K562 (cell line): Measurements from ENCODE around the gene FBN1. TPM values are rescaled to one million over a fixed set of nuclear protein-coding genes. Genes with fewer than 3 reads are reported as not detected.

Experiments
- ATAC-seq: fragments of 200-7000 bp; cut with Tn5 transposase; 3 replicates; pipeline ENCODE4 v1.9.1; 2020; ENCODE audit warnings: moderate library complexity
- BruUV-seq: library from RNA; stranded (reverse); fragments of 400-500 nt; replicated peaks from 2 replicates; lab custom pipeline; 2021; lab: Mats Ljungman, UMichigan
- CTCF ChIA-PET: fragments of 300-600 bp; formaldehyde crosslinking; extraction: SDS; loops from one replicate; lab custom pipeline; 2021; ENCODE audit warnings: low intra/inter-chr PET ratio; lab: Yijun Ruan, JAX
- POLR2A ChIA-PET: fragments of 300-600, 350-650 bp; sonication (Branson Sonifier 250); formaldehyde crosslinking; extraction: SDS; loops from one replicate; lab custom pipeline; 2021; ENCODE audit warnings: antibody characterized with exemption, inconsistent platforms; lab: Yijun Ruan, JAX
- DNase-seq, 4 experiments: peaks; one replicate each; pipeline versions ENCODE4 v3.0.0 to v3.0.0-alpha.2; 2011 to 2018; ENCODE audit warnings: low spot score in 3 of 4, mixed read lengths in 3 of 4; ENCODE audit errors: extremely low read depth in 1 of 4
- FAIRE-seq: peaks from 2 replicates; lab custom pipeline; 2011; peaks lifted over from hg19 to GRCh38; lab: Jason Lieb, UNC
- H2AFZ ChIP-seq: 2 replicates; pipeline ENCODE4 v1.6.0; 2011; ENCODE audit warnings: low read depth, low read length, control low read depth, inconsistent platforms
- H3K27ac ChIP-seq: fragments of 200-600 bp; 3 replicates; pipeline ENCODE4 v1.8.0; 2011; ENCODE audit warnings: low read depth, mild to moderate bottlenecking, control low read depth, inconsistent platforms, low read length, moderate library complexity, mixed read lengths; ENCODE audit errors: extremely low read depth
- H3K27me3 ChIP-seq, 2 experiments: fragments of 300-600 bp in 1 of 2; 2 replicates in 1 of 2; 3 replicates in 1 of 2; pipeline versions ENCODE4 v1.6.0 to v1.8.0; 2011; ENCODE audit warnings: inconsistent platforms in 2 of 2, low read length in 2 of 2, mild to moderate bottlenecking in 1 of 2, mixed read lengths in 1 of 2, moderate library complexity in 1 of 2; ENCODE audit not compliant: control insufficient read depth in 2 of 2, insufficient read depth in 2 of 2
- H3K36me3 ChIP-seq: fragments of 300-600 bp; 3 replicates; pipeline ENCODE4 v1.8.0; 2011; ENCODE audit warnings: mild to moderate bottlenecking, low read length, inconsistent platforms; ENCODE audit not compliant: control insufficient read depth, insufficient read depth
- H3K4me1 ChIP-seq, 2 experiments: fragments of 200-600 bp in 1 of 2; replicated peaks in 1 of 2; 2 replicates in 1 of 2; 3 replicates in 1 of 2; pipeline versions ENCODE4 v1.5.1 to v1.8.0; 2011; ENCODE audit warnings: inconsistent platforms in 2 of 2, low read length in 2 of 2, mild to moderate bottlenecking in 1 of 2, mixed read lengths in 1 of 2, moderate library complexity in 1 of 2; ENCODE audit not compliant: control insufficient read depth in 2 of 2, insufficient read depth in 2 of 2
- H3K4me2 ChIP-seq: 2 replicates; pipeline ENCODE4 v1.6.1; 2011; ENCODE audit warnings: low read length, control low read depth, inconsistent platforms, mixed read lengths; ENCODE audit not compliant: insufficient read depth
- H3K4me3 ChIP-seq: fragments of 200-600 bp; sonication (generic), shearing (Covaris generic); 2 replicates; pipeline ENCODE4 v1.5.1; 2016; ENCODE audit warnings: control low read depth, inconsistent platforms
- H3K79me2 ChIP-seq: fragments of 200-600 bp; 3 replicates; pipeline ENCODE4 v1.8.0; 2011; ENCODE audit warnings: low read length, inconsistent platforms; ENCODE audit not compliant: control insufficient read depth, insufficient read depth
- H3K9ac ChIP-seq, 2 experiments: 2 replicates each; pipeline versions ENCODE4 v1.6.0 to v1.6.1; 2011; ENCODE audit warnings: low read depth in 2 of 2, low read length in 2 of 2, control low read depth in 1 of 2, inconsistent platforms in 1 of 2, mild to moderate bottlenecking in 1 of 2, mixed read lengths in 1 of 2; ENCODE audit not compliant: insufficient read depth in 1 of 2
- H3K9me1 ChIP-seq: one replicate; pipeline ENCODE4 v1.6.0; 2011; ENCODE audit warnings: inconsistent platforms, mild to moderate bottlenecking, low read length, moderate library complexity; ENCODE audit not compliant: control insufficient read depth, insufficient read depth
- H3K9me3 ChIP-seq: replicated peaks from 2 replicates; pipeline ENCODE4 v1.5.1; 2011; ENCODE audit warnings: low read depth, low read length, inconsistent platforms; ENCODE audit not compliant: control insufficient read depth, insufficient read depth
- H4K20me1 ChIP-seq: replicated peaks from 2 replicates; pipeline ENCODE4 v1.6.1; 2011; ENCODE audit warnings: low read length, inconsistent platforms, mixed read lengths; ENCODE audit not compliant: control insufficient read depth, insufficient read depth
- ELF4 ChIP-seq: fragments of 450-650 bp; formaldehyde crosslinking; IDR thresholded peaks from 2 replicates; pipeline ENCODE4 v1.4.0; 2022; ENCODE audit warnings: missing genetic modification characterization
- EP400 ChIP-seq: fragments of 450-650 bp; IDR thresholded peaks from 2 replicates; pipeline ENCODE4 v1.6.1; 2017; ENCODE audit warnings: antibody characterized with exemption, mild to moderate bottlenecking, moderate library complexity
- MCM7 ChIP-seq, 2 experiments: fragments of 450-650 bp; IDR thresholded peaks; 2 replicates each; pipeline ENCODE4 v1.6.1; 2016 to 2018
- ZBTB11 ChIP-seq, 3 experiments: fragments of 200-800 bp in 1 of 3; fragments of 250-450 bp in 1 of 3; fragments of 450-650 bp in 1 of 3; sonication (Bioruptor Pico) in 1 of 3; sonication (Bioruptor generic) in 1 of 3; formaldehyde crosslinking in 1 of 3; IDR thresholded peaks; 2 replicates each; pipeline versions ENCODE4 v1.6.1 to v1.8.0; 2016 to 2022; ENCODE audit warnings: mild to moderate bottlenecking in 2 of 3, missing genetic modification characterization in 2 of 3, missing compliant biosample characterization in 1 of 3, moderate library complexity in 1 of 3
- ZNF217 ChIP-seq: sonication (generic); formaldehyde crosslinking; IDR thresholded peaks from 2 replicates; pipeline ENCODE4 v1.8.0; 2022; ENCODE audit warnings: mild to moderate bottlenecking, missing genetic modification reagents
- ZNF24 ChIP-seq: fragments of 450-650 bp; IDR thresholded peaks from 2 replicates; pipeline ENCODE4 v1.6.1; 2016
- WGBS: fragments of 100-300 bp; shearing (Covaris generic); methylation state at CpG from one replicate; pipeline ENCODE4 v1.1.6; 2016; ENCODE audit warnings: low coverage, mixed read lengths; ENCODE audit not compliant: insufficient coverage; ENCODE audit errors: missing lambda C conversion rate; 5-methylcytosine and 5-hydroxymethylcytosine counted together
- in situ Hi-C: fragments of 300-500 bp; cut with MboI; formaldehyde crosslinking; loops from 4 replicates; pipeline ENCODE4 v1.15.0; 2018; ENCODE audit warnings: inconsistent platforms, mixed read lengths
- intact Hi-C: fragments of 100-400 bp; cut with micrococcal nuclease; formaldehyde crosslinking; loops from 2 replicates; pipeline ENCODE4 v1.14.2; 2022
- polyA plus RNA-seq, 8 experiments: library from polyadenylated mRNA; depleted of rRNA in 4 of 8; stranded (reverse) in 5 of 8; unstranded in 3 of 8; fragments of >200 nt; fragmentation: Nextera tagmentation in 2 of 8; fragmentation: Illumina TruSeq in 1 of 8; extraction: Ambion mirVana in 2 of 8; extraction: Trizol in 1 of 8; gene quantifications; 2 replicates each; pipeline versions ENCODE4 v1.2.1 to v1.2.3, GENCODE V29; 2011 to 2014; ENCODE audit warnings: inconsistent platforms in 1 of 8, missing spikeins in 1 of 8
- total RNA-seq, 7 experiments: library from RNA; depleted of rRNA in 6 of 7; stranded (reverse); fragments of >200 nt in 6 of 7; fragmentation: Illumina TruSeq in 2 of 7; extraction: Trizol in 2 of 7; gene quantifications; 2 replicates each; pipeline versions ENCODE4 v1.2.1 to v1.2.3, GENCODE V29; 2011 to 2021; ENCODE audit warnings: low replicate concordance in 1 of 7
- TF ChIP-seq, protein P1 (sequence below): fragments of 200-800 bp; sonication (Bioruptor generic); IDR thresholded peaks from 2 replicates; pipeline ENCODE4 v1.6.1; 2016; ENCODE audit warnings: missing genetic modification characterization, missing compliant biosample characterization
- TF ChIP-seq, protein P2 (sequence below), 2 experiments: fragments of 250-450 bp in 1 of 2; fragments of 450-650 bp in 1 of 2; sonication (Bioruptor Pico) in 1 of 2; IDR thresholded peaks; 2 replicates each; pipeline versions ENCODE4 v1.6.1 to v1.8.0; 2016 to 2021; ENCODE audit warnings: mild to moderate bottlenecking in 2 of 2, moderate library complexity in 2 of 2, missing compliant biosample characterization in 1 of 2, missing genetic modification characterization in 1 of 2
- TF ChIP-seq, protein P3 (sequence below): sonication (generic); formaldehyde crosslinking; IDR thresholded peaks from 2 replicates; pipeline ENCODE4 v1.8.1; 2023; ENCODE audit warnings: mild to moderate bottlenecking, missing genetic modification reagents

The FBN1 gene
- total and polyA plus RNA-seq, 9 of the 15 experiments (the other 6 are each of a cell fraction or from before 2014, with no cell fraction given), result 0.15 to 1.2 (median 0.60) TPM

GRCh38 chr15:48617619-48618018, 27.9 kb downstream of the FBN1 start (continued):
- TF ChIP-seq, protein P1, sequence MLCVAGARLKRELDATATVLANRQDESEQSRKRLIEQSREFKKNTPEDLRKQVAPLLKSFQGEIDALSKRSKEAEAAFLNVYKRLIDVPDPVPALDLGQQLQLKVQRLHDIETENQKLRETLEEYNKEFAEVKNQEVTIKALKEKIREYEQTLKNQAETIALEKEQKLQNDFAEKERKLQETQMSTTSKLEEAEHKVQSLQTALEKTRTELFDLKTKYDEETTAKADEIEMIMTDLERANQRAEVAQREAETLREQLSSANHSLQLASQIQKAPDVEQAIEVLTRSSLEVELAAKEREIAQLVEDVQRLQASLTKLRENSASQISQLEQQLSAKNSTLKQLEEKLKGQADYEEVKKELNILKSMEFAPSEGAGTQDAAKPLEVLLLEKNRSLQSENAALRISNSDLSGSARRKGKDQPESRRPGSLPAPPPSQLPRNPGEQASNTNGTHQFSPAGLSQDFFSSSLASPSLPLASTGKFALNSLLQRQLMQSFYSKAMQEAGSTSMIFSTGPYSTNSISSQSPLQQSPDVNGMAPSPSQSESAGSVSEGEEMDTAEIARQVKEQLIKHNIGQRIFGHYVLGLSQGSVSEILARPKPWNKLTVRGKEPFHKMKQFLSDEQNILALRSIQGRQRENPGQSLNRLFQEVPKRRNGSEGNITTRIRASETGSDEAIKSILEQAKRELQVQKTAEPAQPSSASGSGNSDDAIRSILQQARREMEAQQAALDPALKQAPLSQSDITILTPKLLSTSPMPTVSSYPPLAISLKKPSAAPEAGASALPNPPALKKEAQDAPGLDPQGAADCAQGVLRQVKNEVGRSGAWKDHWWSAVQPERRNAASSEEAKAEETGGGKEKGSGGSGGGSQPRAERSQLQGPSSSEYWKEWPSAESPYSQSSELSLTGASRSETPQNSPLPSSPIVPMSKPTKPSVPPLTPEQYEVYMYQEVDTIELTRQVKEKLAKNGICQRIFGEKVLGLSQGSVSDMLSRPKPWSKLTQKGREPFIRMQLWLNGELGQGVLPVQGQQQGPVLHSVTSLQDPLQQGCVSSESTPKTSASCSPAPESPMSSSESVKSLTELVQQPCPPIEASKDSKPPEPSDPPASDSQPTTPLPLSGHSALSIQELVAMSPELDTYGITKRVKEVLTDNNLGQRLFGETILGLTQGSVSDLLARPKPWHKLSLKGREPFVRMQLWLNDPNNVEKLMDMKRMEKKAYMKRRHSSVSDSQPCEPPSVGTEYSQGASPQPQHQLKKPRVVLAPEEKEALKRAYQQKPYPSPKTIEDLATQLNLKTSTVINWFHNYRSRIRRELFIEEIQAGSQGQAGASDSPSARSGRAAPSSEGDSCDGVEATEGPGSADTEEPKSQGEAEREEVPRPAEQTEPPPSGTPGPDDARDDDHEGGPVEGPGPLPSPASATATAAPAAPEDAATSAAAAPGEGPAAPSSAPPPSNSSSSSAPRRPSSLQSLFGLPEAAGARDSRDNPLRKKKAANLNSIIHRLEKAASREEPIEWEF (CRISPR knock-in tag), result no peak
- TF ChIP-seq ELF4 (CRISPR knock-in tag) (no peak), EP400 (no peak)

DNA sequence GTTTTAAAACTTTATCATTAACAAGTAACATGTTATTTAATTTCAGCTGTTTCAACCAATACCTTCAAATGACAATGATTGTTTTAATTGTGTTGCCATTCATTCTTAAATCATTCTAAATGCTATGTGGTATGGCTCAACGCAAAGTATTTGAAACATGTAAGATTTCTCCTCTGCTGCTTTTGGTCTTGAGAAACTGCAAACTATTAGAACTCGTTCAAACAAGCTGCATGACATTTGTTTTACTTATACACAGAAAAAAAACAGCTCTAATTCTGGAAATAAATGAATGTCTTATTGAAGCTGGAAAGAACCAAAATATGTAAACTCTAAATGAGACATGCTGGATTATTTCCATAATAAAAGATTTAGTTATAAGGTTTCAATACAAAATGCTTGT, 29.3 kb downstream of the FBN1 start:
- no peaks in the 10 kb centered on the region for H3K9me3 ChIP-seq
- H3K79me2 ChIP-seq, result no peaks in the 10 kb centered on the region
- TF ChIP-seq, protein P2, sequence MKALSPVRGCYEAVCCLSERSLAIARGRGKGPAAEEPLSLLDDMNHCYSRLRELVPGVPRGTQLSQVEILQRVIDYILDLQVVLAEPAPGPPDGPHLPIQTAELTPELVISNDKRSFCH (CRISPR knock-in tag; IDR thresholded peaks at IDR 0.05), result no peak
- TF ChIP-seq, protein P2 (tag; IDR thresholded peaks at IDR 0.05), result no peak
- TF ChIP-seq MCM7 (IDR thresholded peaks at IDR 0.05) (no peak), ZNF217 (CRISPR knock-in tag) (no peak), ZBTB11 (CRISPR knock-in tag; IDR thresholded peaks at IDR 0.05) (no peak), ZNF24 (no peak)
- TF ChIP-seq, protein P3, sequence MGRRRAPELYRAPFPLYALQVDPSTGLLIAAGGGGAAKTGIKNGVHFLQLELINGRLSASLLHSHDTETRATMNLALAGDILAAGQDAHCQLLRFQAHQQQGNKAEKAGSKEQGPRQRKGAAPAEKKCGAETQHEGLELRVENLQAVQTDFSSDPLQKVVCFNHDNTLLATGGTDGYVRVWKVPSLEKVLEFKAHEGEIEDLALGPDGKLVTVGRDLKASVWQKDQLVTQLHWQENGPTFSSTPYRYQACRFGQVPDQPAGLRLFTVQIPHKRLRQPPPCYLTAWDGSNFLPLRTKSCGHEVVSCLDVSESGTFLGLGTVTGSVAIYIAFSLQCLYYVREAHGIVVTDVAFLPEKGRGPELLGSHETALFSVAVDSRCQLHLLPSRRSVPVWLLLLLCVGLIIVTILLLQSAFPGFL (CRISPR knock-in tag), result no peak
- POLR2A ChIA-PET, result no interaction called here
- intact Hi-C loops (no loop called here), in situ Hi-C loops (no loop called here)
- no peak overlapping the region for H3K9ac ChIP-seq
- H2AFZ ChIP-seq, result no peak overlapping the region
- BruUV-seq, result no TSS peak
- ATAC-seq (no peak), FAIRE-seq (no peak), DNase-seq (no peak)
- H3K4me1 ChIP-seq, result no peaks in the 10 kb centered on the region
- H3K9me1 ChIP-seq, result no peaks in the 10 kb centered on the region
- WGBS, result 6% methylated on average over 2 of the region's 2 CpGs
- no peak overlapping the region for H3K4me3 ChIP-seq
- CTCF ChIA-PET, result no interaction called here
- no peaks in the 10 kb centered on the region for H4K20me1 ChIP-seq
- H3K27me3 ChIP-seq, result no peaks in the 10 kb centered on the region
- H3K36me3 ChIP-seq, result no peaks in the 10 kb centered on the region
- H3K27ac ChIP-seq, result no peak overlapping the region
- H3K4me2 ChIP-seq, result no peak overlapping the region
